Stimulated activated CD8-positive, alpha-beta memory T cell treated with anti-CD3 and anti-CD28 coated beads, Interleukin-15, amount 100 ng/mL, for 24 hours (primary cell): ENCODE data around the gene KRT74.

ENCODE experiments used
- DNase-seq: peaks from one replicate; pipeline ENCODE4 v3.0.0-alpha.2; 2020; ENCODE audit warnings: low read depth

Gene KRT74

DNA sequence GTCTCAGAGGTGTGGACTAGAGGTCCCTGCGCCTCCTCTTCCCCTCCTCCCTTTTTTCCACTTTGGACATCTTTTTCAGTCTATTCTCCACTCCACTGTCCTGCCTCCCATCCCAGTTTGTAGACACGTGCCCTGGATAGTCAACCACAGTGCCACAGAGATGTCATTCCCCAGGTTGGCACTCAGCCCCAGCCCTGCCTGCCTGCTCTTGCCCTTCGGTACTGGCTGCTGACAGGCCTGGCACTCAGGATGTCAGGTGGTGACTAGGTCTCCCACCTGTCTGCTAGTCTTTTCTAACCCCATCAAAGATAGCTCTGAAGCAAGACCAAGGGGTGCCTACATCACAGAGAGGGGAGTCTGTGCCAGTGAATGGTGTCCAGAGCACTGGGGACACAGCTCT, 36.5 kb downstream of the KRT74 start:
- no peak for DNase-seq

DNA sequence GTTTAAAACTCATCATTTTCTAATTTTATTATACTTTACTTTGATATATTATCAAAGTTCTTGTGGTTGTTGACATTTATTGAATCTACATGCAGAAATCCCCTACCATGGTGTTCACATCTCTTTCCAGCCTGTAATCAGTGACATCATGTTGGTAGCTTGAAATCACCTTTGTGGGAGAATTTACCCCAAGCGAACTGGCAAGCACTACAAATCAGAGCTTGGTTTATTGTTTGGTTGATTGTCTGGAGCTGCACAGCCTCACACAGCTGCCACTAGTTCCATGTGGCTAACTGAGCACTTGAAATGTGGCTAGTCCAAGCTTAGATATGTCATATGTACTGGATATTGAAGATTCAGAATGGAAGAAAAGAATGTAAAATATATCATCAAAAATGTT, 38.1 kb downstream of the KRT74 start:
- no peak for DNase-seq

DNA sequence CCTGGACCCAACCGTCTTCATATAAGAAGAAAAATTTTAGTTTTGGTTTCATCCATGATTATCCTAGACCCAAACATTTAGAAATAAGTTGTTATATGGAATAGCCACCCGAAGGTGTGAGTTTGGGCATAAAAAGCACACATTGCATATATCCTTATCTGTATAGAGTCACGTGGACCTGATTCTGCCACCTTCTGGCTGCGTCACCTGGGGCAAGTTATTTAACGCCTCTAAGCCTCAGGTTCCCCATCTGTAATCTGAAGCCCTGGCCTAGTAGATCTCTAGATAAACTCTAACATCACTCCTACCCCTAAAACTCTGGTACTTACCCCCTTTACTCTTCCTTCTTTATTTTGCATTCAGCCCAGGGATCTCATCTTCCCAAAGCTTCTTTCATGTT, 39.2 kb downstream of the KRT74 start:
- DNase-seq = no peak

DNA sequence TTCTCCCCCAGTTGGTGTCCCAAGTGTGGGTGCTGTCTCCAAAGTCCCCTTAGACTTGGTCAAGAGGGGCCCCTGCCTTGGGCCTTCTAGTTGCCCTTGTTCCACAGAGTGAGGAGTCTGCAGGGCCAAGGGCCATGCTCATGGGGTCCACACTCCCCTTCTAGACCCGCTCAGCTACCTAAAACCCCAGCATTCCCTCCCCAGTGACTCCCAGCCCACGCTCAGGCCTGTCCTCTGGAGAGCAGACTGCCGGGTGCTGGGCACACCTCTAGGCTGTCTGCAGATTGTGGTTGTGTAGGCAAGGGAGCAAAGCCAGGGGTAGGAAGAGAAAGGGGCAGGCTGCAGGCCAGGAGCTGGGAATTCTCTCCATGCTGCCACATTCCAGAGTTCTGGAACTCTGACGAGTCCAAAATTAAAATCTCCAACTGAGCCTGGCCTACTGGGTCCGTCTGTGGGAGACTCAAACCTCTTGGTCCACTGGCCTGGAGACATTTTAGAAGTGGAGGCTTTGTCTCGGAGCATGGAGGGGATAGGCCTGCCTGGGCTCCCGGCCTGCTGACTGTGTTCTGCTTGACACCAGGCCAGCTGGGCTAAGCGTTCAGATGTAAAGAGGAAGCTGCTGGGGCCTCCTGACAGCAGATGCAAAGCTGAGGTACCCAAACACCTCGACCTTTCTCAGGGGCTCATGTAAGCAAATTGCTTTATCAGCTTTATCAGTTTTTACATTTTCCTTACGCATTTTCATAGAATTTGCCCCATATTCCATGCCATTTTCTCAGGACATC, 39.8 kb downstream of the KRT74 start:
- DNase-seq = no peak

- no peak for DNase-seq
Measured at GRCh38 chr12:52532636-52533035, 41.0 kb downstream of the KRT74 start.

DNA sequence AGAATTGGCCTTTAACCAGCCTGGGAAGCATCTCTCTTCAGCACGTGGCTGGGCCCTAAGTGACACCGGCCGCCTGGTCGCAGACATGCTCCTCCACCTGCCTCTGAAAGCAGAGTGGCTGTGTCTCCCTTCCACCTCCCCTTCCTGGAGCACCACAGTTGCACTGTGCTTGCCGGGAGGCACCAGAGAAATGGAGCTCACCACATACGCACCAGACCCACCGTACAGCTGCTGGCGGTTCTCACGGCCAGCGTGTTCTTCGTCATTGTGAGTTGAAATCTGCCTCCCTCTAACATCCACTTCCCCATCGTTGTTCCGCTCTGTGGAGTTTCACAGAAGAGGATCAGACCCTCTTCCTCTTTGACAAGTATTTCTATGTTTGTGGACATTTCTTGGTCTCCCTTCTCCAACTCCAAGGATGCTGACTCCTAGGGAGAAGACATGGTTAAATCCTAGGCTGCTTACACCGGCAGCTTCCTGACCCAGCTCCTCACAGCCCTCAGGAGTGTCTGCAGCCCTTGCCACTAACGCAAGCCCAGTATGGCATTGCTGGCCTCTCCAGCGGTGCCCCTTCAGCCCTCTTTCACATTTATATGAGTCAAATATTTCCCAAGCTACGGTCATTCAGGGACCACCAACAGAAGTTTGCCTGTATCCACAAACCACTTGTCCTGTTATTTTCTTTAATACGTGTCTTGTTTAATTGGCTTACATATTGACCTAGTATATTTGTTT, 41.9 kb downstream of the KRT74 start:
- DNase-seq = no peak

GRCh38 chr12:52530905-52531304, 42.7 kb downstream of the KRT74 start:
- no peak for DNase-seq

DNA sequence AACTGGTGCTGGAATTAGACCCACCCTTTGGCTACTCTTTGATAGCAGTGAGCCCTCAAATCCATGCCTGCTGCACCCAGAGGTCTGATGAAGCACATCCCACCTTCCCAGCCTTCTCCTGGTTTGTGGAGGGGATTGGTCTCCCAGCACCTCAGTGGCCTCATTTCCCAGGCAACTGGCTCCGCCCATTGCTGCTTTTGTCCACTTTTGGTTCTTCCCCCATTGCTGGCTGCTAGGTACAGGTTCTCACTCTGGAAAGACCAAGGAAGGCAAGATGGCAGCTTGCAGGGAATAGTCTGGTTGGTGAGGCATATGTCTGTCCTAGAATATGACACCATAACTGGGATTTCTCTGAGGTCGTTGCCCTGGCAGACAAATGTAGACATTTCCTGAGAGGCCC, 43.3 kb downstream of the KRT74 start:
- DNase-seq = no peak

GRCh38 chr12:52529846-52530245, 43.8 kb downstream of the KRT74 start:
- DNase-seq = no peak

- no peak for DNase-seq
Measured at GRCh38 chr12:52529417-52529816, 44.2 kb downstream of the KRT74 start.

- no peak for DNase-seq
Measured at GRCh38 chr12:52528641-52529143, 45.0 kb downstream of the KRT74 start.

DNA sequence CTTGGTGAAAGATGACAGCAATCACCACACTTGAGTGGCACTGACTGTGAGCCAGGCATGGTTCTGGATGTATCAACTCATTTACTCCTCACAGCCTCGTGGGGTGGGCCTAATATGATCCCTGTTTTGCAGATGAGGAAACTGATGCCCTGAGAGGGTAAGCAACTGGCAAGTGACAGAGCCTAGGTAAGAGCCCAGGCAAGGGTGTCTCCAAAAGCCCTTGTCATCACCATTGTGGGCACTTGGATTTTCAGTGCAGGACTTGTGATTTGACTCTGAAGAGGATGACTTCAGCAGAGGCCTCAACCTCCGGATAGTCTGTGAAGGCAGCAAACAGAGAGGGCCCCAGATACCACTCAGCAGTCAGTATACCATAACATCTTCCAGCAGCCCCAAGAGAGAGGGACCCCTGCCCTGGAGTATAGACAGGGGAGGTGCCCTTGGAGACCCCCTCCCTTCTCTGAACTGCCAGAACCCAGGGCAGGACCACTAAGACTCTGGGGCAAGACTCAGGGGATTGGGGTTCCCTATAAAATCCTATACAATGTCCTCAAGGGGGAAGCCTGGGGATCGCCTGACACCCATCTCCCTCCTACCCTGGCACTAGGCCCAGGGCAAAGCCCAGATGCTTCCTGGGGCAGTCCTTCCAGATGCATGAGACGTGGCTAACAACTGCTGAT, 46.4 kb downstream of the KRT74 start:
- DNase-seq = no peak

GRCh38 chr12:52526511-52526951, 47.1 kb downstream of the KRT74 start:
- no peak for DNase-seq

DNA sequence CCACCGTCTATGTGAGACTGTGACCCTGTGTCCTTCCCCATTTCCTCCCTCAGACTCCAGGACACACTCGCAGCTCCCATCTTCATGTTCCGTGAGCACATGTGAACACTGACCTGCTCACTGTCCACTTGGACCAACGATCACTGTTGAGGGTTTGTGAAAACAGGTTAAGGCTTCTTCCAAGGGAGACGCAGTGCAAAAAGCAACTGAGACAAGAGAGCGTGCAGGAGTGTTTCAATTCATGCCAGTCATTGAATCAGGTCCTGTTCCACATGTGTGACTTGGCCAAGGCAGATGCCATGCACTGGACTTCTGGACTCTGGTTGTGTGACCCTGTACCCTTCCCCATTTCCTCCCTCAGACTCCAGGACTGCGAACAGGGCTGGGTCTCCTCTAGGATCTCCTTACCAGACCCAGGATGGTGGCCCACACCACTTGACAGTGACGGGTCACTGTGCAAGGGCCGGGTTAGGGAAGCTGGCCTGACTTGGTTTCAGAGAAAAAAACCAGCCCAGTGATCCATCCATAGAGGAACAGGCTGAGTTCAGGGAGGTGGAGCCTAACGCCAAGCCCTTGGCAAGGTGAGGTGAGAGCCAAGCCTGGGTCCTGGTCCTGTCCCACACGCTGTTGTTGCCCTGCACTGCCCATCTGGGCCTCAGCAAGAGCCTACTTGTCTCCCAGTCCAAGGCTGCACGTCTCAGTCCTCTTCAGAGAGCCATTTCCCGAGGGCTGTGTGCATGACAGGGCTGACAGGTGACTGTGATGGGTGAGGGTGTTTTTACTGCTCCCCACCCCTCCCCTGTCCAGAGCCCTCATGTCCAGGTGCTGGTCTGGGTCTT, 47.8 kb downstream of the KRT74 start:
- DNase-seq = no peak

DNA sequence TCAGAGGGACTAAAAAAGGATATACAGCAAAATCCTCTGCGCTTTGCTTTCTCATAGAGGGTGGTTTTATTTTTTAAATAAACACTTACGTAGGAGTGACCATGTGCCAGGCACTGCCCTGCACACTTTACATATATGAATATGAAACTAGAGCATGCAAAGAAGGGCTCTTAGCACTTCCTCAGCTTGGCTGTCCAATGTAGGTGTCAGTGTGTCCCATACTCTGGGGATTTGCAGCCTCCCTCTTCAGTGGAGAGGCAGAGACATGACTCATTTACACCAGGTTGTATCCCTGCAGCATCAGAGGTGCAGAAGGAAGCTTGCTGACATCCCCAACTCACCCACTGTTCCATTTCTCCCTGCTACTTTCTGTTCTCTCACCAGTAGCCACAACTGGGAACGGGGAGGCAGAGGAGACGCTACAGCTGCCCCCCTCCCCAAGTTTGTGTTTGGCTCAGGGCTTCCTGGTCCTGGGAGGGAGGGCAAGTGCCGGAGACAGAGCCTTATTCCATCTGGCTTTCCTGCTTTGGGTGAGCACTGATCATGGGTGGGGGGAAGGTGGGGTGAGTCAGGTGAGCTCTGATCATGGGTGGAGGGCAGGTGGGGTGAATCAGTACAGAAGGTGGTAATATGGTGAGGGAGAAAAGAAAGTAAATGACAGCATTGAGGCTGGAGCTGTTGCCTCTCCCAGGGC, 48.6 kb downstream of the KRT74 start:
- DNase-seq = no peak

- DNase-seq = no peak
Measured at GRCh38 chr12:52524241-52524897, 49.3 kb downstream of the KRT74 start.

DNA sequence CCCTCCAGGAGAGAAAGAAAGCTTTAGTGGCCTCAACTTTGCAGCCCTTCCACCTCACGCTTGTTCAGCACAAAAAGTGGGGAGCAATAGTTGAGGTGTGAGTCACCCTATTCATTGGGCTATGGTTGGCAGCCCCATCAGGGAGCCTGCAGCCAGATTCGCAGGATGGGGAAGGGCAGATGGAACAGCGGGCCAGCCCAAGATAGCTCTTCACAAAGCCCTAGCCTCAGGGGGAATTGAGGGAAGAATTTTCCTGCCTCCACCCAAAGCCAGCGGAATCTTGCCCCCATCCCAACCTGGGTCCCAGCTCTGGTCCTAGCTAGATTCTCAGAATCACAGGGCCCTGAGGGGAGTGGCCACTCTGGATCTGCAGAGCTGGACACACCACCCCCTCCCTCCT, 49.8 kb downstream of the KRT74 start:
- no peak for DNase-seq

DNA sequence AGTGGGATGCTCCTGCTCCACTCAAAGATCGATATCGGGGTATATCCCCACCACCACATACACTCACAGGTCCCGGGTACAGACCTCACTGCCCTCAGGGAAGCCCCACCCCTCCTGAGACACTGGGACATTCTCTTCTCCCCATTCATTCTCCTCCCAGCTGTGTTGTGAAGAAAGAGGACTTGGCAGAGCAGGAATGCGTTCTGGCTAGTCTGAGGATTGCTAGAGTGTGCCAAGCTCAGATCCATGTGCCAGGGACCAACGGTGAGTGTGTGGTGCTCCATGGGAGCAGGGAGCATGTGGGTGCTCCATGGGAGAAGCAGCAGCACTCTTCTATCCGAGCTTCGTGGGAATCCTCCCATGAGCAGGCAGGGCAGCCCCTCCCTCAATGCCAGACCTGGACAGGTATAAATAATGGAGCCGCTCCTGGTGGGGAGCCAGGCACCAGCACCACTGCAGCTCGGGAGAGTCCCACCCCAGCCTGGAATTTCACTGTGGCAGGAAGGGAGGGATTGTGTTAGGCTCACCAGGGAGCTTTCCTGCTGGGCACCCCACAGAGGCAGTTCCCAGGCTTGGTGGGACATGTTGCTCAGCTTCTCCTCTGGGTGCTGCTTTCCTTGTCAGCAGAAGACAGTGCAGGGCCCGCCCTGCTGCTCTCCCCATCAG, 51.2 kb downstream of the KRT74 start:
- no peak for DNase-seq

DNA sequence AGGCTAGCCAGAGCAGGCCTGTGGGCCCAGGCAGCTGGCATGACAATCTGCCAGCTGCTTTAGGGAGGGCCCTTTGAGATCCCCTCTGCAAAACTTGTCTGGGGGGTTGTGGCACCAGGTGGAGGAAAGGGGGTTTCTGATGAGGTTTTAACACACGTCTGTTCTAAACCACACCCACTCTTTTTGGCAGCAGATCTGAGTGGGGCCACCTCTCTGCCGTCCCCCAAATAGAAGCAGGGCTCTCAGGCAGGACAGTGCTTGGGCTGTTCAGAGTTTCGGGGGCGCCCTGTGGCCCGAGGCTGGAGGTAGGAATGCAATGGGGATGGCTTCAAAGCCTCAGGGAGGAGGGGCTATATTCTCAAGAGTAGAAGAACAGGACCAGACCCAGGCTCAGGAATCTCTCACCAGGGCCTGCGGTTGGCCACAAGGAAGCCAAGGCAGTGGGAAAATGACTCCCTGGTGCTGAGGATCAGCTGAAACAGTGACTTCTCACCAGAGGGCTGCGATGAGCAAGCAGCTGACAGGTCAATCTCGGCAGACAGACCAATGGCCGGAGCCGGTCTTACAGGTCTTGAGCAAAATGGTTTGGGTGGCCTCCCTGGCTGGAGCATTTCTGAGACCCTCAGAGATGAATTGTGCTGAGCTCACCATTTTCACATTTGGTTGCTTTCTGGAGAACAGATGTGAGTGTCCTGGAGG, 51.9 kb downstream of the KRT74 start:
- DNase-seq = no peak

DNA sequence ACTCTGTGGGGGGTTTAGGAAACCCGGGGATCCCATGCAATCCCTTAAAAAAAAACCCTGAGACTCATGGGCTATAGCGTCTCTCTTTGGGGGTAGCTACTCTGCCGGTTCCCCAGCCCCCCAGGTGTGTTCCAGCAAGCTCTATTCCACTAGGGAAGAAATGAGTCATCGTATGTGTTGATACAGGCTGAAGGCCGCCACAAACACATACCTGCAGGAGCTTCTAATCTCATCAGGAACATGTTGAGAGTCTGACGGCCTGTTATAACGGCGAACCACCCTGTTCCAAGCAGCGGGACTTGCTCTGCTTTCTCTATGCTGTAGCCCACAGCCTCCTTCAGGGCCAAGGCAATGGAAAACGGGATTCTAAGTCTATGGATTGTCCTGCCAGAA, 52.5 kb downstream of the KRT74 start:
- DNase-seq = no peak
